Measurements from ENCODE around the gene DERL3.

DERL3 gene

DNA sequence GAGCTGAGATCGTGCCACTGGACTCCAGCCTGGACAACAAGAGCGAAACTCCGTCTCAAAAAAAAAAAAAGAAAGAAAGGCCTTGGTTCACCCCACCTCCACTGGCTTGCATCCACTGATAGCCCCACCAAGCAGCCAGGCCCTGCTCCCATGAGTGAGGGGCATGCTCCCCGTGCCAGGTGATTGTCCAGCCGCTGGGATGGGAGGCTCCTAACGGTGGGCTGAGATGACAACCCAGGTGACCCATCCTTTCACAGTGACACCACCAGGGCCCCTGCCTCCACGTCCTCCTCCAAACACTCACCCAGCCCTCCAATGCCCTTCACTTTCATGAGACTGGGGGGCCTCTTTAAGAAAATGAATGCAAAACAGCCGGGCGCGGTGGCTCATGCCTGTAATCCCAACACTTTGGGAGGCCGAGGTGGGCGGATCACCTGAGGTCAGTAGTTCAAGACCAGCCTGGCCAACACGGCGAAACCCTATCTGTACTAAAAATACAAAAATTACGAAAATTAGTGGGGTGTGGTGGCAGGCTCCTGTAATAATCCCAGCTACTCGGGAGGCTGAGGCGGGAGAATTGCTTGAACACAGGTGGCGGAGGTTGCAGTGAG is 8.6 kb upstream of the DERL3 start:
- no peak for DNase-seq (ENCODE audit: low read depth in 2 of 2)

DNA sequence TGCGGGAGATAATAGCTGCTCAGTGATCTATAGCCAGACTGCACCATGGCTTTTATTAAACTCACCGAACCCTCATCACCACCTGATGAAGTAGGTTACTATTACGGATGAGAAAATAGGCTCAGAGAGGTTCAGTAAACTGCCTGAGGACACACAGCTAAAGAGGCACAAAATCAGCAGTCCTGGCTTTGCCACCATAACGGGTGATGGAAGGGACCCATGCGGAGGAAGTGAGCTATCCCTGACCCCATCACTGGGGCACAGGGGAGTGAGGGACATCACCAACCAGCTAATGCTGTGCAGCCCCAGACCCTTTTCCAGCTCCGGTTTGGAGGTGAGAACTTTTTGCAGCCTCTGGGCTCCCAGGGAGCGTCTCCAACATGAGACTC is 7.3 kb upstream of the DERL3 start:
- DNase-seq (ENCODE audit: low read depth in 2 of 2): no peak

- no peak for DNase-seq (ENCODE audit: low read depth in 2 of 2)
Observed at GRCh38 chr22:23845265-23846080, 6.7 kb upstream of the DERL3 start.

GRCh38 chr22:23844739-23845202 is 6.0 kb upstream of the DERL3 start:
- no peak for DNase-seq (ENCODE audit: low read depth in 2 of 2)

DNA sequence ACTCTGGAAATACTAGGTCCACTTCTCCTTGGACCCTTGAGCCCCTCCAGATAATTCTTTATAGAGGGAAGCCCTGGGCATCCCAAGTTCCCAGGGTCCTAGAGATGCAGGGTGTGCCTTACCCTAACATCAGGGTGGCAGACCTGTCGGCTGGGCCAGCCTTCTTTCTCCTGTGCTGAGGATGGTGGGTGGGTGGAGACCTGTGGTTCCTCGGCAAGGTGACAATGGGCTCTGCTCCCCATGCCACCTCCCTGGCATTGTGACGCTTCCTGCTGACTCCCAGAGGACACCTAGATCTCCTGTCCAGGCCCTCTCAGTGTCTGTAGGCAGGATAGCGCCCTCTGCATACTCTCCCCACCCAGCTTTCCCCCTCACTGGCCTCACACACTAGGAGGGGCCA is 3.8 kb upstream of the DERL3 start:
- no peak for DNase-seq (ENCODE audit: low read depth in 2 of 2)

DNA sequence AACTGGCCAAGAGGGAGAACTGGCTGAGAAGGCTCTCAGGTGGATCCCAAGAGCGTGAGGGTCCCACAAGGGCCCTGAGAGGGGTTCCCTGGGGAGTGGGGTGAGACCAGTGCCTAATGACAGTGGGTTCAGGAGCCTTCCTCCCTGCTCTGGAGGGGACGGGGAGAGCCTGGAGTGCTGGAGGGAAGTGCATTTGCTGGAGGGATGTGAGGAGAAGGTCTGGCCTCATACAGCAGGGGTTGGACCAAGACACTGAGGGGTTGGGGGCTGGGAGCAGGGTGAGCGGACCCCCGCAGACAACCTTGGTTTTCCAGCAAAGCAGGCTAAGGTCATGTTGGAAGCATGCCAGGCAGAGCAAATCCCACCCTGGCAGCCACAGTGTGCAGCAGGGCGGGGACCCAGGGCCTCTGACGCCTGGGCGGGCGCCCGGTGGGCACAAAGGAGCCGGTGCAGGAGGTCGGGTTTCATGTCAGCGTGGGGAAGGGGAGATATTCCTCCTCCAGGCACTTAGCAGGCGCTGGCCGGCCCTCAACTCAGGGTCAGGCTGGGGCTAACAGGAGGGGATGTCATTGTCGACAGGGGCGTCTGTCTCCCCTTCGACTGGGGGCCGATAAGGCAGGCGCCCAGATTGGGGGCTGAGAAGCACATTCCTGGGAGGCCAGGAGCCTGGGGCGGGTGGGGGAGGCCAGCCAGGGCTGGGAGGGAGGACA is 3.1 kb upstream of the DERL3 start:
- no peak for DNase-seq (ENCODE audit: low read depth in 2 of 2)

DNA sequence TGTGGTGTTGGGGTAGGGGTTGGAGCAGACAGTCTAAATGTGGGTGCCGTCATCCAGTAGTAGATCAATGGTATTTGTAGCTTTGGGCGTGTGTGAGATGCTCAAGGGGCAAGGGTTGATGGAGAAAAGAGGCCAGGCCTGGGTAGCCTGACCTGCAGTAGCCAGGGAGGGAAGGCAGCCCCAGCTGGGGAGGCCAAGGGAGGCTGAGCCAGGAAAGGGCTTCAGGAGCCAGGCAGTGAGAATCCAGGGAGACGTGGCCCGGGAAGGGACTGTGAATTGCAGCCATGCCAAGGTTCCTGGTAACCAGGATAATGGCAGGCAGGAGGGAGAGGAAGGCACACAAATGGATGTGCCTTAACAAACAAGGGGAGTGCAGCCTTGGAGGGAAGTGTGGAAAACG is 2.5 kb upstream of the DERL3 start:
- DNase-seq (ENCODE audit: low read depth in 2 of 2): no peak

DNA sequence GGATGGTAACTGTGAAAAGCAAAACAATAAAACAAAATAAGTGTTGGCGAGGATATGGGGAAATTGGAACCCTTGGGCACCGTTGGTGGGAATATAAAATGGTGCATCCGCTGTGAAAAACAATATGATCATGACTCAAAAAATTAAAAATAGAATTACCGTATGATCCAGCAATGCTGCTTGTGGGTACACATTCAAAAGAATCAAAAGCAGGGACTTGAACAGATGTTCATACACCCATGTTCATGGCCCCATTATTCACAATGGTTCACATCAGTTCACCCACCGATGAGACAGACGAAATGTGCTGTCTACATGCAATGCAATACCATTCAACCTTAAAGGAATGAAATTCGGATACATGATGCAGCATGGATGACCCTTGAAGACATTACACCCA is 1.2 kb upstream of the DERL3 start:
- DNase-seq (ENCODE audit: low read depth in 2 of 2): no peak

DNA sequence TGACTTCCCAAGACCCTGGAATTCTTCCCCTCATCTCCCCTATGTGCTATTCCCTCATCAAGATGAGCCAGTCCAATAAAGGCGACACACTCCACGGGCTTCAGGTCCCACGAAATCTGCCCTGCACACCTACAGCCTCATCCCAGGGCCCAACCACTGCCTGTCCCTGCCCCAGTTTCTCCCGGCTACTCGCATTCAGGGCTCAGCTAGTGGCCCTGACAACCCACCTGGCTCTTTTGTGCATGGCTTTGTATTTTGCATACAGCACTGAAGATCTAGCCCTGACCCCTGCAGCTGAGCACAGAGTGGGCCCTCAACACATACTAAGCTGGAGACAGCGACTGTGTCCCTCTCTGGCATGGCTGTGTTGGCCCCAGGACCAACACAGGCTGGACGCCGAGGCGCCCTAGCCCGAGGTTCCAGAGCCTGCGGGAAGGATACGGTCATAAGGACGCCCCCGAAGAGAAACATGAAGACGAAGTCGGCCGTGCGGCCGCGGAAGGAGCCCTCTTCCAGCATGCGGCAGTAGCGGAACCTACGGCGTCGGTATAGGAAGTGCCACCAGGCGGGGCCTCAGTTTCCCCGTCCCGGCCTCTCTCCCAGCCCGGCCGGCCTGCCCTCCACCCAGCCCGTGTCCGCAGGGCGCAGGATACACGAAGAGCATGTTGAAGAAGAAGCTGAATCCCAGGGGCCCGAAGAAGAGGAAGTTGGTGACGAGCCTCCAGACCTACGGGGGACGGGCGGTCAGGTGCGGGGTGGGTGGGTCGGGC is 710 bp downstream of the DERL3 start:
- DNase-seq (ENCODE audit: low read depth in 2 of 2): no peak

GRCh38 chr22:23837496-23837859 is 1.3 kb downstream of the DERL3 start:
- no peak for DNase-seq (ENCODE audit: low read depth in 2 of 2)

- DNase-seq (ENCODE audit: low read depth in 2 of 2): no peak
Observed at GRCh38 chr22:23836692-23837495, 1.9 kb downstream of the DERL3 start.

GRCh38 chr22:23836281-23836680 is 2.5 kb downstream of the DERL3 start:
- DNase-seq (ENCODE audit: low read depth in 2 of 2): no peak

DNA sequence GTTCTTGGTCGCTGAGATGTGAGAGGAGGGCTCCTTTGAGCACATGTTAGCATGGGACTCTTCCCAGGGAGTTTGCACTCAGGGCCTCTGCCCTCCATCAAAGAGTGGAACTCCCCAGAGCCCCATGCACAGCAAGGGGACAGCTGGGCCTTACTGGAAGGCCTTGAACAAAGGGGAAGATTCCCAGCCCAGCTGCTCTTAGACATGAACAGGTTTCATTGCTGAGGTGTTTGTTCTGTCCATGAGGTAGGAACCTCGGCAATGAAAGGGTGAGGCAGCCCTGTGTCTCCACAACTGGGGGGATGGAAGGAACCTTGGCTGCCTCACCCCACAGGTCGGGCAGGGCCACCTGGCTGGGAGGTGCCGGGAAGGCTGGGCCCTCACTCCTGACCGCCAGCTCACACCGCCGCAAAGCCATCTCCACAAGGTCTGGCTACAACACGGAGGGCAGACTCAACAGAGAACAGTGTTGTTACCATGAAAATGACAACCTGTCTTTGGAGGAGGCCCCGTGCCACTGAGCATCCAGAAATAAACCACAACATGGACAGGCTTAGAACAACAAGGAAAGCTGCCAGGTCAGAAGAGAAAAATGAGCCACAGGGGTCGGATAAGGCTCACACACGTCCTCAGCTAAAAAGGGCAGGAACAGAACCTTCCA is 3.2 kb downstream of the DERL3 start:
- no peak for DNase-seq (ENCODE audit: low read depth in 2 of 2)

DNA sequence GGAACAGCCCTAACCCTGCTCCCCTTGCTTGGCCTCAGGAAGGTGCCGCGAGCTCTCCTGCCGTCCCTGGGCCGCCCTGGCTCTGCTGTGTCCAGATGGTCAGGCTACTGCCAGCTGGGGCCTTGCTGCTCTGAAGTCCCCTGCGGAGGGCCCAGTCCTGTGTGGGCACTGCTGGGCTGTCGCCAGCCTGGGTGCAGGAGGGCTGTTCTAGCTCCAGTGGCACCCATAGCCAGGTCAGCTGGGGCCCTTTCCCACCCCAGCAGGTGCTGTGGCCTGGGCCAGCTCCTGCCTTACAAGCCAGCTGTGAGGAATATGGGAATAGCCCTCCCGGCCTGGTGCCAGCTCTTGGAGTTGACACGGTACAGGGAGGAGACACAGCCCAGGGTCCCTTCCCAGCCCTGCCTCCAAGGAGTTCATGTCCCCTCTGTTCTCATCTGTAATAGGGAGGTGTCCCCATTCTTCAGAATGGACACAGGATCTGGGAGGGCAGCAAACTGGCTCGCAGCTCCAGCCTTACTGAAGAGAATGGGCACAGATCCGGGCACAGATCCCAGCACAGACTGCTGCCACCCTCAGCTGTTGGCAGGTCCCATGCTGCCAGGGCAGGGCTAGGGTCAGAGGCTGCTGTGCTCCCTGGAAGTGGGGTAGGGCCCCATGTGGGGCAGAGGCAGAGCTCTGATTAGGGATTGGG is 3.9 kb downstream of the DERL3 start:
- DNase-seq (ENCODE audit: low read depth in 2 of 2): no peak

DNA sequence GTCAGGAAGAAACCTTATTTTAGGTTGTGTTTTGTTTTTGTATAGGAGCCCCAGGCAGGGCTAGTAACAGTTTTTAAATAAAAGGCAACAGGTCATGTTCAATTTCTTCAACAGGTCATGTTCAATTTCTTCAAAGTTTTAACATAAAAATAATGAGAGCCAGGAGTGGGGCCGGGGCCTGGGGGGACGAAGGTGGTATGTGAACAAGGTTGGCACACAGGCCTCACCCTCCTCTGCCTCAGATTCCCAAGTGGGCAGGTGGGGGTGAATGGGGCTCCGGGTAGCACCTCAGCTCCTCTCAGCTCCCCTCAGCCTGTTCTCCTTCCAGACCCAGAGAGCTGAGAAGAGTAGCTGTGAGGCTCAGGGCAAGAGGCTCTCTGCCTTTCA is 4.4 kb downstream of the DERL3 start:
- no peak for DNase-seq (ENCODE audit: low read depth in 2 of 2)

DNA sequence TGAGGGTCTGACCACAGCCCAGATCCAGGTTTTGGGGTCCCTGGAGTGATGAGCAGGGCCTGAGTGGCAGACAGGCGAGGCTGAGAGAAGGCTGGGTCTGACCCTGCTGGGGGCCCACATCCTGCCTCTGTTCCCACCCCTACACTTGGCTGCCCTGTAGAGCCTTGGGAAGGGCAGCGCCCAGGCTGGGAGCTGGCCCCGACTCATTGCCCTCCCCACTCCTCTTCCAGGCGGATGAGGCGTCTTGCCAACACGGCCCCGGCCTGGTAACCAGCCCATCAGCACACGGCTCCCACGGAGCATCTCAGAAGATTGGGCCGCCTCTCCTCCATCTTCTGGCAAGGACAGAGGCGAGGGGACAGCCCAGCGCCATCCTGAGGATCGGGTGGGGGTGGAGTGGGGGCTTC is 4.9 kb downstream of the DERL3 start:
- no peak for DNase-seq (ENCODE audit: low read depth in 2 of 2)

GRCh38 chr22:23833017-23833751 is 5.6 kb downstream of the DERL3 start:
- no peak for DNase-seq (ENCODE audit: low read depth in 2 of 2)

GRCh38 chr22:23832226-23833016 is 6.4 kb downstream of the DERL3 start:
- no peak for DNase-seq (ENCODE audit: low read depth in 2 of 2)

DNA sequence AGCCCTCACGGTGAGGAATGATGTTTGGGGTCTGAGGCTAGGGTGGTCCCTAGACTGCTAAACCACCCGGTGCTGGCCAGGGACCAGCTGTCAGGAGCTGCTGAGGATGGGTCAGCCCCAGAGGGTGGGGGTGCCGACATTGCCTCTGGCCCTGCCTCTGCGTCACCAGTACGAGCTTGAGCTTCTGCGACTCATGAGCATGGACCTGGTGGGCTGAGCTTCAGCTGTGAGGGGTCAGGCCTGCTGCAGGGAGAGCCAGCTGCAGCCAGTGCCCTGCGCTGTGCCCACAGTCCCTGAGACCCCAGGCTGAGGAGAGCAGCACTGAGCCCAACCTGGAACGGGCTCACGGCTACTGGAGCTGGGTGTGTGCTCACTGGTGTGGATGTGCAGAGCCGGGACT is 7.0 kb downstream of the DERL3 start:
- no peak for DNase-seq (ENCODE audit: low read depth in 2 of 2)

Data from stimulated activated CD8-positive, alpha-beta memory T cell treated with anti-CD3 and anti-CD28 coated beads, Interleukin-2, amount 100 ng/mL, for 1 hour (primary cell).